D341Med (cell line): ENCODE measurements around the gene SEMA6C.
"Not testable (repeated sequence)": the region's sequence is repeated elsewhere in the genome, so short reads cannot be mapped to it uniquely, and the experiment has no call there.

Experiments
- DNase-seq: peaks from one replicate; pipeline ENCODE4 v3.0.0; 2012; ENCODE audit warnings: low spot score

SEMA6C gene

DNA sequence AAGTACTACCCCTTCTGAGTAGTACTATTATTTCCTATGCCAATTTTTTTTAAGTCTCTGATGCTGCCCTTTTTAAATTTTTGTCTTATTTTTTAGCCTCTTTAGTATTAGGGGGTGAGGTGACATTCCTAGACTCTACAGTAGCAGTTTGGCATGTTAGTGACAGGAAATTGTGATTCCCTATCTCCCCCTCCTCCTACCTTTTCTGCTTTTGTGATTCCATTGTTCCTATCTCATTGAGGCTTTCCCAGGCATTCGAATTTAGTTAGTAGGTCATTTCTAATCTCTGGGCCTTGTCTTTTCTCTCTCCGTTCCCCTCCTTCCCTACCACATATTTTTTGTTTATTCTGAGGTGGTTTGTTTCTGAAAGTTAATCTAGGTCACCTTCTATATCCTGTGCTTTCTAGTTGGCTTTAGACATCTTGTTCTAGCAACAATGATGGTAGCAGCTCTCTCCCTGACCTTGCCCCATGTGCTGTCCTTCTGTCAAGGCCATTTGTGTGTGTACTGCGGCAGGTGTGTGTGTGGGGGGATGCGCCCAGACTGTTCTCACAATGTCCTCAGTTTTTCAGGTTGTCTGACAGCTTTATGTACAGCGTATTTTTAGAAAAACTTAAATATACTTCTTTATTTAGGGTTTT lies 21.5 kb downstream of the SEMA6C start:
- DNase-seq: no peak

DNA sequence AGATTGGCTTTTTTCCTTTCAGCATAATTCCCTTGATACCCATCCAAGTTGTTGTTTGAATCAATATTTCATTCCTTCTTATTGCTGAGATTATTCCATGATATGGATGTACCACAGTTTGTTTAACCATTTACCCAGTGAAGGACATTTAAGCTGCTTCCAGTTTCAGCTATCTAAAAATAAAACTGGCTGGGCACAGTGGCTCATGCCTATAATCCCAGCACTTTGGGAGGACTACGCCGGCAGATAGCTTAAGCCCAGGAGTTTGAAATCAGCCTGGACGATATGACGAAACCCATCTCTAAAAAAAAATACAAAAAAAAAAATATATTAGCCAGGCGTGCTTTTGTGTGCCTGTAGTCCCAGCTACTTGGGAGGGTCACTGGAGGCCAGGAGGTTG lies 32.6 kb downstream of the SEMA6C start:
- no peak for DNase-seq

DNA sequence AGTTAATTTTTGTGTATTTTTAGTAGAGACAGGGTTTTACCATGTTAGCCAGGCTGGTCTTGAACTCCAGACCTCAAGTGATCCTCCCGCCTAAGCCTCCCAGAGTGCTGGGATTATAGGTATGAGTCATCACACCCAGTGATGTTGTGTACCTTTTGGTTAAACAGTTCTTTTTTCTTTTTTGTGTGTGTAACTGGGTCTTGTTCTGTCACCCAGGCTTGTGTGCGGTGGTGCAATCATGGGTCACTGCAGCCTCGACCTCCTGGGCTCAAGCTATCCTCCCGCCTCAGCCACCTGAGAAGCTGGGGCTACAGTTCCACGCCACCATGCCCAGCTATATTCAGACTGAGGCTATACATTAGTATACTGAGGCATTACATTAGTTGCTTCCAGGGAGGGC lies 38.1 kb downstream of the SEMA6C start:
- DNase-seq: no peak

DNA sequence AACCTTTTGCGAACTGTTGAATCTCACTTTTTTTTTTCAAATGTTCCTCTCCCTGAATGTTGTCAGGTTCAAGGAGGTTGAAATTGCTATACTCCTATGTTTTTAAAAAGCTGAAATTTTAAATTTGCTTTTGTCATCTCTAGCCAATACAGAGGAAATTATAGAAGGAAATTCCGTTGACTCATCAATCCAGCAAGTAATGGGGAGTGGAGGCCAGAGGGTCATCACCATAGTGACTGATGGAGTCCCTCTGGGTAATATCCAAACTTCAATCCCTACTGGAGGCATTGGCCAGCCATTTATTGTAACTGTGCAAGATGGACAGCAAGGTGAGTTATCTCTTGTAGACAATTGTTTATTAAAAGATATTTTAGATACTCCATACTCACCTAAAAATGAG lies 39.5 kb downstream of the SEMA6C start:
- DNase-seq: no peak

DNA sequence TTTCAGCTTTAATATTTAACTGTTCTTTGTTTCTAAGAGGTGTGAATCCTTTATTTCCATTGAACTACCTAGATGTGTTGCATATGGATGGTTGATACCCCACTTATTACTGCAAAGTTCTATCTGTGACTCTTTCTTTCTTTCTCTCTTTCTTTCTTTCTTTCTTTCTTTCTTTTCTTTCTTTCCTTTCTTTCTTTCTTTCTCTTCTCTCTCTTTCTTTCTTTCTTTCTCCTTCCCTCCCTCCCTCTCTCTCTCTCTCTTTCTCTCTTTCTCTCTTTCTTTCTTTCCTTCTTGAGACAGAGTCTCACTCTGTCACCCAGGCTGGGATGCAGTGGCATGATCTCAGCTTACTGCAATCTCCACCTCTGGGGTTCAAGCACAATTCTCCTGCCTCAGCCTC lies 41.8 kb downstream of the SEMA6C start:
- DNase-seq: no peak

DNA sequence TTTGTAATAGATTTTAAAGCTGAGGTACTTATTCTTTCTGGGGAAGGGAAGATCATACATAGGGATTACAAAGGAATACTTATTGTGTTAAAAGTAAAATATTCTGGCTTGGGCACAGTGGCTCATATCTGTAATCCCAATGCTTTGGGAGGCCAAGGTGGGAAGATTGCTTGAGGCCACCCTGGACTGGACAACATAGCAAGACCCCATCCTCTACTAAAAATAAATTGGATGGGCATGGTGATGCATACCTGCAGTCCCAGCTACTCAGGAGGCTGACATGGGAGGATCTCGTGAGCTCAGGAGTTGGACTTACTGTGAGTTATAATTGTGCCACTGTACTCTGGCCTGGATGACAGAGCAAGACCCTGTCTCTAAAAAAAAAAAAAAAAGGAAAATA lies 48.3 kb downstream of the SEMA6C start:
- no peak for DNase-seq

DNA sequence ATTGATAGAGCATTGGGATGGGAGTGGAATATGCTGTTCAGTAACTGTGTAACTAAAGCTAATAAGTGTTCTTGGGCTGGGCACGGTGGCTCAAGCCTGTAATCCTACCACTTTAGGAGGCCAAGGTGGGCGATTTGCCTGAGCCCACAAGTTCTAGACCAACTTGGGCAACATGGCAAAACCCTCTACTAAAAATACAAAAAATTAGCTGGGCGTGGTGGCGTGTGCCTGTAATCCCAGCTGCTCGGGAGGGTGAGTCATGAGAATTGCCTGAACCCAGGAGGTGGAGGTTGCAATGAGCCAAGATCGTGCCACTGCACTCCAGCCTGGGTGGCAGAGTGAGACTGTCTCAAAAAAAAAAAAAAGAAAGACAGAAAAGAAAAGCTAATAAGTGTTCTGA lies 49.0 kb downstream of the SEMA6C start:
- not testable (repeated sequence) for DNase-seq

DNA sequence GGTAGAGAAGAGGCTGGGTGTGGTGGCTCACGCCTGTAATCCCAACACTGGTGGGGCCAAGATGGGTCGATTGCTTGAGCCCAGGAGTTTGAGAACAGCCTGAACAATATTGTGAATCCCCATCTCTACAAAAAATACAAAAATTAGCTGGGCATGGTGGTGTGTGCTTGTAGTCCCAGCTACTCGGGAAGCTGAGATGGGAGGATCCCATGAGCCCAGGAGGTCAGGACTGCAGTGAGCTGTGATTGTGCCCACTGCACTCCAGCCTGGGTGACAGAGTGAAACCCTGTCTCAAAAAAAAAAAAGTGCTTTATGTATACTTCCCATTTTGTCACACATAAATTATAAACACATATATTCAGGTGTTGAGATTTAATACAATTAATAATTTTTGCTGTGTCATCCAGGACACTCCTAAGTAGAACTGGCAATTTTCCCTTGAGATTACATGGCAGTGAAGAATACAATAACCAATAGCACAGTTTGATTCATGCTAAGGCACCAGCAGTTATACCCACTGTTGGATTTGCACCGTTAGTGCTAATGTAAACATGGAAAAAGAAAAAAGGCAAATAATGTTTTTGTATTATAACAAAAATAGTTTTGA lies 60.4 kb downstream of the SEMA6C start:
- no peak for DNase-seq
